OCI-M2 (cell line): ENCODE results near the gene HMGXB3.

Experiments used
- DNase-seq: peaks from one replicate; lab custom pipeline; 2025; ENCODE audit not compliant: unreplicated experiment; lab: John Stamatoyannopoulos, UW

The HMGXB3 gene

DNA sequence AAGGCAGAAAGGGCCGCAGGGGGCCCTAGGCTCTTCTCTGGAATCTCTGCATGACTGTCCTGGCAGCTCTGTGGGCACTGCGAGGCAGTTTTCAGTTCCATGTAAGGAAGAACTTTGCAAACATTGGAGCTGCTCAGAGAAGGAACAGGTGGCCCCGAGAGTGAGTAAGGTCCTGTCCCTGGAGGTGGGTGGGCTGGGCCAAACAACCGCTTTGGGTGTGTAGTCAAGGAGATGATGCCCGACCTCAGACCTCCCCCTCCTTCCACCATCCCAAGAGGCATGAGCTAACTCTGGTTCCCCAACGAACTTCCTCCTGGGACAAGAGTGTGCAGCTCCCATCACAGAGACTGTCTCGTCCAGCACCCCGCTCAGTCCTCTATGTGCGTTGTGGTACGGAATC lies 65.3 kb downstream of the HMGXB3 start:
- no peak for DNase-seq

GRCh38 chr5:150066436-150066835 lies 65.9 kb downstream of the HMGXB3 start:
- no peak for DNase-seq

DNA sequence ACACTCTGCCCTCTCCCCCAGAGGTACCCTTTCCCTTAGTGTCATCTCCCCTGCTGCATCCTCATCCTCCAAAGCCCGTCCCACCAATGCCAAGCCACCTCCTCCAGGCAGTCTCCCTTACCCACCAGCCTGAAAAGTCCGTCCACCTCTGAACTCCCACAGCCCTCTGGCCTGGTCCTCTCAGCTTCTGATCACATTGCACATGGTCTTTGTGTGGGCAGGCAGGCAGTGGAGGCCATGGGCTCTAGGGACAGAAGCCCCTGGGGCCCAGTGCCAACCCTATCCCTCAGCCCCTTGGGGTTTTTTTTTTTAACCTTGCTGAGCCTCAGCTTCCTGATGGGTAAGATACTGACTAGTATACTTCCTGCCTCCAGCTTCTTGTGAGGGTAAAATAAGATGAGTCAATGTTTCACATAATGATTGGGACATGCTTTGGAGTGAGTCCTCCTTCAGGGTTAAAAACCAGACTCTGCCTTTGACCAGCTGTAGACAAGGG lies 66.4 kb downstream of the HMGXB3 start:
- DNase-seq: no peak

- no peak for DNase-seq
Measured at GRCh38 chr5:150067405-150067960, 66.9 kb downstream of the HMGXB3 start.

- DNase-seq: no peak
Measured at GRCh38 chr5:150068071-150068470, 67.5 kb downstream of the HMGXB3 start.

- DNase-seq: no peak
Measured at GRCh38 chr5:150068472-150068871, 67.9 kb downstream of the HMGXB3 start.

- no peak for DNase-seq
Measured at GRCh38 chr5:150068961-150069645, 68.6 kb downstream of the HMGXB3 start.

DNA sequence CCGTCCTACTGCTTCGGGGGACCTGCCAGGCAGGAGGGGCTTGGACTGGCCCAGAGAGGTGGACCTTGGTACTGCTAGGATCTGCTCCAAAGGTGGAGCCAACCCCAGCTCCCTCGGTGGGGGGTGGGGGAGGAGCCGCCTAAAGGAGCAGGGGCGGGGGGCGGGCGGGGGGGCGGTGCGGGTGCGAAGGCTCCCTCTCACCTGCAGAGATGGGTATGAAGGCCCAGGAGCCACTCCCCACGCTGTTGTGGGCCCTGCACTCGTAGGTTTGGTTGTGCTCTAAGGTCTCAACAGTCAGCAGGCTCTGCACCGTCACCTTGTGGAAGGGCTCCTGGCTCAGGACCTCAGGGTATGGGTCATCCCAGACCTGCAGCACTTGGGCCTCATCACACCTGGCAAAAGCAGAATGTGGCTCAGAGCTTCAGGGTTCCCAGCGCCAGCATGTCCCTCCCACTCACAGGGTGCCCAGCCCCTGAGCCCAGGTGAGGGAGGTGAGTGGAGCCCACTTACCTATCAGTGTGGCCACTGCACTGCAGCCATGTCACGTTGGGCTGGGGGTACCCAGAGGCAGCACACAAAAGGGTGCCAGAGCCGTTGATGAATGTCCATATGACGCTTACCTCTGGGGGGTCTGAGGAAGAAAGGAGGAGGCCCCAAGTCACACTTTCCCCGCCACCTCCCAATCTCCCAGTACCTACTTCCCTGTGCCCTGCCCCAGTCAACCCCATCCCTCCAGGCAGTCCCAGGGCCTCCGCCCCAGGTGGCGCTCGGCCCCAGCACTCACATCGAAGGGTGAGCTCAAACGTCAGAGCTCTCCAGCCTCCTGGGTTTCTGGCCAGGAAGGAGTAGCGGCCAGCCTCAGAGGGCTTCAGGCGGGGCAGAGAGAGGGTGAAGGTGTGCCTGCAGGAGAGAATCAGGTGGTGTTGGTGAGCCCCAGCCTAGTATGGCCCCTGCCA lies 69.4 kb downstream of the HMGXB3 start:
- DNase-seq: no peak

DNA sequence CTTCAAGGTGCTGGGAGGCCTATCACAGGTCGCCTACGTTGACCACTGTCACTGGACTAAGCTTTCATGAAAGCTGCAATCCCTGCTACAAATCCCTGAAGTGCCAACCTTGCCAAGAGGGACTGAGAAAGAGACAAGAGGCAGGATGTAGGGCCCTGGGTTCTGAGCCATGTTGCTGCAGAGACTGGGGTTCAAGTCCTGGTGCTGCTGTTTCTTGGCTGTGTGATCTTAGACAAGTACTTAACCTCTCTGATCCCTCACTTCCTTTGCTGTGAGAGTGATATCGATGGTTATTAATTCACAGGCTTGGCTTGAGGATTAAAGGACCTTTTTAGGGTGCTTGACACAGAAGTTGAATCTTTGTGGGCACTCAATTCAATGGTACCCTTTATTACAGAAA lies 70.3 kb downstream of the HMGXB3 start:
- no peak for DNase-seq

DNA sequence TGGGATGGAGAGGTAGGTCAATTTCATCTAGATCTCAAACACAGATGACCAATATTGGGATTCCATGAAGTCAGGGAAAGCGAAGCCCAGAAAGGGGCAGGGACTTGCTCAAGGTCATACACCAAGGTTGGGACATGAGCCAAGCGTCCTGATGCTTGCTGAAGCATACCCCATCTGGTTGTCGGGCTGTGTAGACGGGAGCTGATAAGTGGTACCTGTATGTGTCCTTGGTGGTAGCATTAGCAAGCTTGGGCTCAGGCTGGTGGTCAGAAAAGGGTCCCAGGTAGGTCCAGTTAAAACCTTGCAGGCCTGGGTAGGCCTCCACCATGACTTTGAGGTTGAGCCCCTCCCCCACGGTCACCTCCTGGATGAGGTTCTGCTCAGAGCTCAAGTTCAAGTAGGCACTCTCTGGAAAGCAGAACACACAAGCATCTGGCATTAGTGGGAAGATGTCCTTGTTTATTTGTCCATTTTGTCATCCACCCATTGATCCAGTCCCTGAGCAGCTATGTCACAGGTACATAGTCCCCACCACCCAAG lies 72.6 kb downstream of the HMGXB3 start:
- DNase-seq: no peak

- DNase-seq: no peak
Measured at GRCh38 chr5:150073677-150074076, 73.1 kb downstream of the HMGXB3 start.

GRCh38 chr5:150075233-150075632 lies 74.7 kb downstream of the HMGXB3 start:
- no peak for DNase-seq

DNA sequence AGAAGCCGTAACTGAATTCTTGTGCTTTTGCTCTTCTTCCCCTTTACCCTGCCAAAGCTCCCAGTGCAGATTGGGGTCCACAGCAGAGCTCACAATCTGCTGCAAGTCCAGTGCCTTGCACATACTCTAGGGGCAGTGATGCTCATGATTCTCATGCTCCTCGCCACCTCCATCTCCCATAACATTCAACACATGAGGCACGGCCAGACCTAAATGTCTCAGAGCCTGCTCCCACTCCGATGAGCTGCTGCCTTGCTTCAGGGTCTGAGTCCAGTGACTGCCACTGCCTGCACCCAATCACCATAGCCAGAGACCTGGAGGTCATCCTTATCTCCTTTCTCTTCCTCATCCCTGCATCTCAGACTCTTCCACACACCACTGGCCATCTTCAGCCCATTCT lies 75.3 kb downstream of the HMGXB3 start:
- no peak for DNase-seq

GRCh38 chr5:150077060-150077459 lies 76.5 kb downstream of the HMGXB3 start:
- DNase-seq: no peak

DNA sequence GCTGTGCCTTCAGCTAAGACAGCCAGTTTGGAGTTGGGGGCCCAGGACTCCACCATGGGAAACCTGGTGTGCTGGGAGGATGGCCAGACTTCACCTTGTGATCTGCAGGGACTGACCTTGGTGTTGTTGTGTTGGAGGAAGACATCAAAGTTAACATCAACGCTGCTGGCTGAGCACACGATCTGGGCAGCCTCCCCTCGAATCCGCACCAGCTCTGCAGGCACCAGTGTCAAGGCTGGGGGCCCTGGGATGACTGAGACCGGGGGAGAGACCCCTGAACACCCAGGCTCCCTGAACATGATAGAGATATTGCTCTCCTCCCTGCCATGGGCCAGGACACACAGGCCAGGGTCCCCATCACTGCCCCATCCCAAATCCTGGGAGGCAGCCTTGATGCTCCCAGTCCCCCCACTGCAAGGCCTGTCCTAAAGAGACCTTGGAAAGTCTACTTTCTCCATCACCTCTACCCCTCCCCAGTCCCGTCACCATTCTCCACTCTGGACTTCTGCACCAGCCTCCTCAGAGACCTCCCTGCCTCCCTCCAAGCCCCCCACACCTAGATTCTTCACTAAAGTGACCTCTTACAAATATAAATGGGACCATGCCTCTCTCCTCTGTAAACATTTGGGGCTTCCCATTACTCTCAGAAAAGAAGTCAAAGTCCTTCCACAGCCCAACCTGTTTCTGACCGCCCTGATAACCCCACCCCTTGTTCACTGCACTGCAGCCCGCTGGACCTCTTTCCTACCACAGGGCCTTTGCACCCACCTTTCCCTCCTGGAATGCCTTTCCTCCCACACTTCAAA lies 77.7 kb downstream of the HMGXB3 start:
- no peak for DNase-seq

DNA sequence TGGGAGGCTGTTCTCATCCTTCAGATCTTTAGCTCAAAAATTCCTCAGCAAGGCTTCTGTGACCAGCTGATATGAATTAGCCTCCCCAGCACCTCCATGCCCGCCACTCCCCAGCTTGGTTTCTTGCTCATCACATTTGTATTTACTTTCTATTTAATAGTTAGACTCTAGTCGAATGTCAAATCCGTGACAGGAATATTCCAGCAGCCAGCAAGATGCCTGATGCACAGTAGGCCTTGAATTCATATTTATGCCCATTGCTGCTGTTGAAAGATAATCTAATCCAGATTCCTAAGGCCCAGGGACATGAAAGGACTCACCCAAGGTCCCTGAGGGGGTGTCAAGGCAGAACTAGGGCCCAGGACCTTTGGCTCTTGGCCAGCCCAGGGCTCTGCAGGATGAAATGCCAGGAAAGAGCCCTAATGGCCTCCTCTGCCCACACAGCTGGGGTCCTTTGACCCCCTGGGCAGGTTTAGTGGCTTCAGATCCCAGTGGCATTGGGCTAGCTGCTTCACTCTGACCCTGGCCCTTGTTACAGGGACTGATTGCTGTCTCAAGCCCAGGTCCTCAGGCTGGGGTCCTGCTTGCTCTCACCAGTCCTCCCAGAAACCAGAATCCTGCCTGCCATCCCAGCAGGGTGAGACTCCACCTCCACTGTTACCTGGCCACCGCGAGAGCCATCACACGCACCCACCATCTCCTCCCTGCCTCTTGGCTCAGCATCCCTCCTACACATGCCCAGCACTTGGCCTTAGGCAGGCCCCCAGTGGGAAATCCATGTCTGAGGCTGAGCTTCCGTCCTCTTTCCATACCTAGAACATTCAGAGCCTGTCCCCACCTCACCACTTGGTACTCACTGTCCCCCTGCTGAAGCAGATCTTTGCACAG lies 78.5 kb downstream of the HMGXB3 start:
- DNase-seq: no peak

DNA sequence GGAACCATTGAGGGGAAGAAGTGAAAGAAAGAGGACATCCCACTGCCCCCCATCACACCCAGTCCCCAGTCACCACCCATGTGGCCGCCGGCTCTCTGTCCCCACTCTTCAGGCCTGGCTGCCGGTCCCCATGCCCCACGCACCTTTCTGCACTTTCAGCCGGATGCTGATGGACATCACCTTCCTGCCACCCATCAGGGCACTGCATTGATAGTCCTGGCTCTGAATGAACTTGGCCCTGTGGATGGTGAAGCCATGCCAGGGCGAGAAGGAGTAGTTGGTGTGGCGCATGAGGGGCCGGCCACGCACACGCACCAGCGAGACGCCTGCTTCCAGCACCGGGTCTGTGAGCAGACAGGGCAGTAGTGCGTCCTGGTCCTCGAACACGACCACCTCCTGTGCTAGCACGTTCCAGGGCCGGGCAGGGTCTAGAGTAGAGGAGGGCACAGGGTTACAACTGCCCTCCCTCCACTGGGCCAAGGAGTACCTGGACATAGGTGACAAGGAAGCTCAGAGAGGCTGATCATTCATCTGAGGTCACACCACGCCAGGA lies 79.4 kb downstream of the HMGXB3 start:
- DNase-seq: no peak

DNA sequence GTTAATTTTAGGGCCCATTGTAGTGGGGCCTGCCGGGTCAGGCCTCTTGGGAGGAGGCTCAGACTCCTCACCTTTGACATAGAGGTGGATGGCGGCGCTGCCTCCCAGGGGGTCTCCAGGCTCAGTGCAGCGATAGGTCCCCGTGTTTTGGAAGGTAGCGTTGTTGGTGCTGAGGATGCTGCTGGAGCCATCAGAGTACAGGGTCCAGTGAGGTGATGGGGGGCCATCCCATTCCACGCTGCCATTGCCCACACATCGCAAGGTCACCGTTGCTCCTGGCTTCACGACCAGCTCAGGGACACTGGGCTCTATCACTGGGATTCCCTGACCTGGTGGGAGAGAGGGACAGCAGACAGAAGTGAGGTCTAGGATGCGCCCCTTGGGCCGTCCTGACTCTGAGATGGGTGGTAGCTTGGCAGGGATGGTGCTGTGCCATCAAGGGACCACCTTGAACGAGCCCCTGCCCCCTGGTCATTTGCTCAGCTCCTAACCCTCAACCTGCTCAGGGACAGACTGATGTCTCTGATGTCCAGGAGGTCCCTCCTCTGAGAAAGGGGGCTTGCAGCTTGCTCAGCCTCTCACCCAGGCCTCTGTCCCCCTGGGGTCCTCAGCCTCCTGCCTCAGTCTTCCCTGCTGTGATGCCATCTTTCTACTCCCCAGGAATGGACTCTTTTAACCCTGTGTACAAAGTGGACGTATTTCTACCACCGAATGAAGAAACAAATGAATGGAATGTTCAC lies 80.3 kb downstream of the HMGXB3 start:
- DNase-seq: no peak
